ENCODE measurements around the gene KIF21A. TPM values are rescaled to one million over a fixed set of nuclear protein-coding genes. Genes with fewer than 3 reads are reported as not detected.

Gene KIF21A
- total and polyA plus RNA-seq, 3 experiments from 2014 or later: 18.8 to 44.6 (median 43.9) TPM

GRCh38 chr12:39380090-39380489, 62.8 kb downstream of the KIF21A start:
- Histone ChIP-seq H3K27me3 (ENCODE audit: insufficient read depth, low read length, poor library complexity, severe bottlenecking) (no peaks in the 10 kb centered on the region), H3K4me1 (ENCODE audit: insufficient read depth, low read length) (no peaks in the 10 kb centered on the region), H3K4me3 (ENCODE audit: low read length) (no peak overlapping the region), H3K27ac (ENCODE audit: low read depth, low read length) (no peak overlapping the region), H3K9me3 (ENCODE audit: low read length) (no peaks in the 10 kb centered on the region), H3K36me3 (ENCODE audit: insufficient read depth, low read length) (no peaks in the 10 kb centered on the region)
- H3K36me3 Mint-ChIP-seq: no peaks in the 10 kb centered on the region
- peaks cover 9 to 28% (median 20%) of the 10 kb centered on the region in 3 donors for H3K4me1 Mint-ChIP-seq
- ChIA-PET POLR2A (no interaction called here), CTCF (no interaction called here)
- H3K27me3 Mint-ChIP-seq: peaks cover 0 to 2% of the 10 kb centered on the region in 2 donors
- no peaks in the 10 kb centered on the region for H3K9me3 Mint-ChIP-seq
- DNase-seq: no peak
- H3K4me3 Mint-ChIP-seq: no peak overlapping the region
- H3K27ac Mint-ChIP-seq: no peak overlapping the region

DNA sequence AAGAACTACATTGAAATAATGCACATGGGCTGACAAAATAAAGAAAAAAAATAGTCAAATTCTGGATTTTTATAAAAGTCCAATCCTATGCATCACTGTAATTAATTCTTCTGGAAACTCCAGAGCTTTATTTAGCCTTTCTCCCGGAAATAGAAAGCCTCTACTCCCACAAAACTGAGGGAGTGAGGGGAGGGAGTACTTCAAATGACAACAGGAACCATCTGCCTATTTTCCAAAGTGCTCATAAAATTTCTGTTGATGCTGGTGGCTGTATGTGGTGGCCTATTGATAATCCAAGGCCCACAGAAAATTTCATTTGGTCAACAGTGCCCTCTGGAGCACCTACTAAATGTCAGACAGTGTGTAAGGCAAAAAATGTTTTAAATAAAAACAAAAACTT, 64.6 kb downstream of the KIF21A start:
- no peak for DNase-seq
- H3K36me3 ChIP-seq (ENCODE audit: insufficient read depth, low read length): no peaks in the 10 kb centered on the region
- no peak overlapping the region for H3K27ac Mint-ChIP-seq
- H3K27me3 Mint-ChIP-seq: peaks cover 0 to 2% of the 10 kb centered on the region in 2 donors
- no peak overlapping the region for H3K4me3 Mint-ChIP-seq
- H3K9me3 Mint-ChIP-seq: no peaks in the 10 kb centered on the region
- no peak overlapping the region for H3K4me3 ChIP-seq (ENCODE audit: low read length)
- H3K4me1 Mint-ChIP-seq: peaks cover 15 to 38% (median 30%) of the 10 kb centered on the region in 3 donors
- ChIA-PET POLR2A (no interaction called here), CTCF (no interaction called here)
- no peaks in the 10 kb centered on the region for H3K27me3 ChIP-seq (ENCODE audit: insufficient read depth, low read length, poor library complexity, severe bottlenecking)
- H3K27ac ChIP-seq (ENCODE audit: low read depth, low read length): no peak overlapping the region
- no peaks in the 10 kb centered on the region for H3K9me3 ChIP-seq (ENCODE audit: low read length)
- H3K4me1 ChIP-seq (ENCODE audit: insufficient read depth, low read length): no peaks in the 10 kb centered on the region
- no peaks in the 10 kb centered on the region for H3K36me3 Mint-ChIP-seq

GRCh38 chr12:39375206-39375808, 67.6 kb downstream of the KIF21A start:
- Histone ChIP-seq H3K27me3 (ENCODE audit: insufficient read depth, low read length, poor library complexity, severe bottlenecking) (no peaks in the 10 kb centered on the region), H3K4me1 (ENCODE audit: insufficient read depth, low read length) (peaks cover 8% of the 10 kb centered on the region), H3K4me3 (ENCODE audit: low read length) (no peak overlapping the region), H3K9me3 (ENCODE audit: low read length) (no peaks in the 10 kb centered on the region), H3K27ac (ENCODE audit: low read depth, low read length) (no peak overlapping the region), H3K36me3 (ENCODE audit: insufficient read depth, low read length) (no peaks in the 10 kb centered on the region)
- Mint-ChIP-seq H3K27me3 (peaks cover 0 to 2% of the 10 kb centered on the region in 2 donors), H3K4me3 (no peak overlapping the region), H3K36me3 (peaks cover 0 to 4% (median 0%) of the 10 kb centered on the region in 3 donors), H3K27ac (peak overlapping the region in 3 of 8 donors; percentile 20 to 27 (median 26)), H3K4me1 (peaks cover 31 to 52% (median 46%) of the 10 kb centered on the region in 3 donors), H3K9me3 (peaks cover 0 to 4% (median 0%) of the 10 kb centered on the region in 5 donors)
- POLR2A ChIA-PET: no interaction called here
- CTCF ChIA-PET: interaction anchor here (0.6 to 1.7 kb wide), 5 partner anchors 10 to 80 kb away, joined by 3 to 7 read pairs (median 4); partner anchors contain the start of gene KIF21A
- DNase-seq: no peak

- Mint-ChIP-seq H3K27me3 (no peaks in the 10 kb centered on the region), H3K4me1 (peaks cover 35 to 63% (median 49%) of the 10 kb centered on the region in 3 donors), H3K9me3 (peaks cover 0 to 4% (median 0%) of the 10 kb centered on the region in 5 donors), H3K36me3 (peaks cover 2 to 14% (median 8%) of the 10 kb centered on the region in 3 donors), H3K4me3 (peak overlapping the region in 6 of 7 donors; percentile 16 to 64 (median 44)), H3K27ac (peak overlapping the region; percentile 4 to 92 (median 65))
- ChIA-PET CTCF (no interaction called here), POLR2A (no interaction called here)
- no peaks in the 10 kb centered on the region for H3K9me3 ChIP-seq (ENCODE audit: low read length)
- no peaks in the 10 kb centered on the region for H3K27me3 ChIP-seq (ENCODE audit: insufficient read depth, low read length, poor library complexity, severe bottlenecking)
- H3K4me3 ChIP-seq (ENCODE audit: low read length): no peak overlapping the region
- peaks cover 8% of the 10 kb centered on the region for H3K4me1 ChIP-seq (ENCODE audit: insufficient read depth, low read length)
- H3K36me3 ChIP-seq (ENCODE audit: insufficient read depth, low read length): no peaks in the 10 kb centered on the region
- DNase-seq: peak in 1 of 5 donors; percentile 28
- H3K27ac ChIP-seq (ENCODE audit: low read depth, low read length): no peak overlapping the region
These were observed 70.0 kb downstream of the KIF21A start for GRCh38 chr12:39372929-39373328.

GRCh38 chr12:39372204-39372925, 70.6 kb downstream of the KIF21A start:
- H3K27me3 ChIP-seq (ENCODE audit: insufficient read depth, low read length, poor library complexity, severe bottlenecking): no peaks in the 10 kb centered on the region
- peak overlapping the region; percentile 4 to 92 (median 65) for H3K27ac Mint-ChIP-seq
- no peak overlapping the region for H3K27ac ChIP-seq (ENCODE audit: low read depth, low read length)
- H3K4me1 ChIP-seq (ENCODE audit: insufficient read depth, low read length): peaks cover 8% of the 10 kb centered on the region
- H3K4me3 Mint-ChIP-seq: peak overlapping the region in 6 of 7 donors; percentile 16 to 64 (median 44)
- no peak overlapping the region for H3K4me3 ChIP-seq (ENCODE audit: low read length)
- no peaks in the 10 kb centered on the region for H3K36me3 ChIP-seq (ENCODE audit: insufficient read depth, low read length)
- peaks cover 0 to 4% (median 0%) of the 10 kb centered on the region in 5 donors for H3K9me3 Mint-ChIP-seq
- H3K4me1 Mint-ChIP-seq: peaks cover 35 to 61% (median 48%) of the 10 kb centered on the region in 3 donors
- peaks cover 2 to 14% (median 9%) of the 10 kb centered on the region in 3 donors for H3K36me3 Mint-ChIP-seq
- ChIA-PET POLR2A (no interaction called here), CTCF (no interaction called here)
- H3K27me3 Mint-ChIP-seq: no peaks in the 10 kb centered on the region
- DNase-seq: no peak
- no peaks in the 10 kb centered on the region for H3K9me3 ChIP-seq (ENCODE audit: low read length)

- ChIA-PET POLR2A (no interaction called here), CTCF (no interaction called here)
- Mint-ChIP-seq H3K4me1 (peaks cover 25 to 40% (median 33%) of the 10 kb centered on the region in 3 donors), H3K36me3 (peaks cover 13 to 27% (median 27%) of the 10 kb centered on the region in 3 donors), H3K4me3 (no peak overlapping the region), H3K9me3 (peaks cover 0 to 4% (median 0%) of the 10 kb centered on the region in 5 donors), H3K27me3 (no peaks in the 10 kb centered on the region), H3K27ac (peak overlapping the region in 1 of 8 donors; percentile 12)
- Histone ChIP-seq H3K36me3 (ENCODE audit: insufficient read depth, low read length) (no peaks in the 10 kb centered on the region), H3K4me3 (ENCODE audit: low read length) (no peak overlapping the region), H3K9me3 (ENCODE audit: low read length) (no peaks in the 10 kb centered on the region), H3K27me3 (ENCODE audit: insufficient read depth, low read length, poor library complexity, severe bottlenecking) (no peaks in the 10 kb centered on the region), H3K4me1 (ENCODE audit: insufficient read depth, low read length) (peaks cover 8% of the 10 kb centered on the region), H3K27ac (ENCODE audit: low read depth, low read length) (no peak overlapping the region)
- DNase-seq: no peak
These were observed 73.2 kb downstream of the KIF21A start for GRCh38 chr12:39369756-39370155.

DNA sequence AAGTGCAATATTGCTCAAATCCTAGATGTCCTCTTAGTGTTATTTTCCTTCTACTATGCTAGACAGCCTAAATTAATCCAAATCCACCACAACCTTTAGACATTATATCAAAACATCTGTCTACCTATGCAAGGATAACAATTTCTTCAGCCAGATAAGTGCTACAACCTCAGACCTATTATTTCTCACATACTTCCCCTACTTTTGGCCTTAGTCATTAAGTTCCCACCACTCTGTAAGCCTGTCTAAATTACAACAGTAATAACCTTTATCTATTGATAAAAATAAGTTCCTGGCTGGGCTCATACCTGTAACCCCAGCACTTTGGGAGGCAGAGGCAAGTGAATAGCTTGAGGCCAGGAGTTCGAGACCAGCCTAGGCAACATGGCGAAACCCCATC, 74.0 kb downstream of the KIF21A start:
- Histone ChIP-seq H3K4me3 (ENCODE audit: low read length) (no peak overlapping the region), H3K27ac (ENCODE audit: low read depth, low read length) (no peak overlapping the region), H3K9me3 (ENCODE audit: low read length) (no peaks in the 10 kb centered on the region), H3K27me3 (ENCODE audit: insufficient read depth, low read length, poor library complexity, severe bottlenecking) (no peaks in the 10 kb centered on the region), H3K36me3 (ENCODE audit: insufficient read depth, low read length) (no peaks in the 10 kb centered on the region), H3K4me1 (ENCODE audit: insufficient read depth, low read length) (peaks cover 8% of the 10 kb centered on the region)
- Mint-ChIP-seq H3K4me1 (peaks cover 24 to 39% (median 31%) of the 10 kb centered on the region in 3 donors), H3K27me3 (no peaks in the 10 kb centered on the region), H3K4me3 (no peak overlapping the region), H3K36me3 (peaks cover 19 to 36% (median 35%) of the 10 kb centered on the region in 3 donors), H3K27ac (no peak overlapping the region), H3K9me3 (peaks cover 0 to 4% (median 0%) of the 10 kb centered on the region in 5 donors)
- ChIA-PET CTCF (no interaction called here), POLR2A (no interaction called here)
- no peak for DNase-seq

- no peak overlapping the region for H3K27ac ChIP-seq (ENCODE audit: low read depth, low read length)
- no peaks in the 10 kb centered on the region for H3K9me3 ChIP-seq (ENCODE audit: low read length)
- Mint-ChIP-seq H3K4me3 (no peak overlapping the region), H3K9me3 (peaks cover 0 to 4% (median 0%) of the 10 kb centered on the region in 5 donors), H3K27ac (no peak overlapping the region), H3K4me1 (peaks cover 18 to 31% (median 24%) of the 10 kb centered on the region in 3 donors), H3K27me3 (no peaks in the 10 kb centered on the region), H3K36me3 (peaks cover 20 to 38% (median 36%) of the 10 kb centered on the region in 3 donors)
- POLR2A ChIA-PET: no interaction called here
- no peaks in the 10 kb centered on the region for H3K36me3 ChIP-seq (ENCODE audit: insufficient read depth, low read length)
- no peak for DNase-seq
- peaks cover 8% of the 10 kb centered on the region for H3K4me1 ChIP-seq (ENCODE audit: insufficient read depth, low read length)
- H3K4me3 ChIP-seq (ENCODE audit: low read length): no peak overlapping the region
- CTCF ChIA-PET: no interaction called here
- H3K27me3 ChIP-seq (ENCODE audit: insufficient read depth, low read length, poor library complexity, severe bottlenecking): no peaks in the 10 kb centered on the region
These were observed 74.8 kb downstream of the KIF21A start for GRCh38 chr12:39368096-39368495.

All from CD8-positive, alpha-beta memory T cell (primary cell).